Measurements from ENCODE around the gene PEX11G. TPM values are rescaled to one million over a fixed set of nuclear protein-coding genes. Genes with fewer than 3 reads are reported as not detected.

Gene PEX11G
- total and polyA plus RNA-seq, 8 donors = 3.9 to 8.8 (median 5.5) TPM; not detected in 3

GRCh38 chr19:7478843-7479227, 10.0 kb downstream of the PEX11G start:
- TF ChIP-seq EP300 (IDR thresholded peaks at IDR 0.05) (no peak), POLR2AphosphoS5 (IDR thresholded peaks at IDR 0.05) (no peak), POLR2A (IDR thresholded peaks at IDR 0.05) (no peak)
- TF ChIP-seq, protein P1, sequence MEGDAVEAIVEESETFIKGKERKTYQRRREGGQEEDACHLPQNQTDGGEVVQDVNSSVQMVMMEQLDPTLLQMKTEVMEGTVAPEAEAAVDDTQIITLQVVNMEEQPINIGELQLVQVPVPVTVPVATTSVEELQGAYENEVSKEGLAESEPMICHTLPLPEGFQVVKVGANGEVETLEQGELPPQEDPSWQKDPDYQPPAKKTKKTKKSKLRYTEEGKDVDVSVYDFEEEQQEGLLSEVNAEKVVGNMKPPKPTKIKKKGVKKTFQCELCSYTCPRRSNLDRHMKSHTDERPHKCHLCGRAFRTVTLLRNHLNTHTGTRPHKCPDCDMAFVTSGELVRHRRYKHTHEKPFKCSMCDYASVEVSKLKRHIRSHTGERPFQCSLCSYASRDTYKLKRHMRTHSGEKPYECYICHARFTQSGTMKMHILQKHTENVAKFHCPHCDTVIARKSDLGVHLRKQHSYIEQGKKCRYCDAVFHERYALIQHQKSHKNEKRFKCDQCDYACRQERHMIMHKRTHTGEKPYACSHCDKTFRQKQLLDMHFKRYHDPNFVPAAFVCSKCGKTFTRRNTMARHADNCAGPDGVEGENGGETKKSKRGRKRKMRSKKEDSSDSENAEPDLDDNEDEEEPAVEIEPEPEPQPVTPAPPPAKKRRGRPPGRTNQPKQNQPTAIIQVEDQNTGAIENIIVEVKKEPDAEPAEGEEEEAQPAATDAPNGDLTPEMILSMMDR (IDR thresholded peaks at IDR 0.05) = no peak
- intact Hi-C loops (cut with DNase I; ENCODE audit: low total_unique reads) = no loop called here

DNA sequence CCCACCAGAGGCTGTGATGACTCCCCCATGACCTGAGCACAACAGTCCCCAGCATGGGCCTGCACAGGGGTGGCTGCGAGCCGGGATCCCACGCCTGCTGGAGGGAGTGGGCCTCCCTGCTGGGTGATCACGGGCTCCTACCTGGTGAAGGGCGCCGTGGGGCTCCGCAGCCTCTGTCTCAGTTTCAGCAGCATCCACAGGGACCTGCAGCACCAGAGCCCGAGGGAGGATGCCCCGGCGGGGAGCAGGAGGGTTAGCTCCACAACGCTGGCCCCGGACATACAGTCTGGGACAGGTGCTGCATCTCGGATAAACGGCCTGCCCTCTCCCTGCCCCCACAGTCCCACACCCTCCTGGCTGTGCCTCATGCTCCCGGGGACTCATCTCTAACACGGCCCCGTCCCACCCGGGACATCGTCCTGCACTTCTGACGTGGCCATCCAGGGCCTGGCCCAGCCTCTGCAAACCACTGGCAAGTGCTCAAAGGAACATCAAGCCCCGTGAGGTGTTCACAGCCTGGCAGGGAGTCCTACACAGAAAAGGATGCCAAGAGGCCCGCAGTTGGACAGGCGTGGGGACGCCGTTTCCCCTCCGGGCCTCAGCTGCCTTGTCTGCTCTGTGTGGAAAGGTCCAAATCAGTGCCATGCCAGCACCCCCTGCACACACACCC, 10.5 kb downstream of the PEX11G start:
- no peaks in the 10 kb centered on the region for H3K27me3 ChIP-seq
- peaks cover 0 to 4% (median 1%) of the 10 kb centered on the region in 4 donors for H3K36me3 ChIP-seq
- no peak overlapping the region for H3K27ac ChIP-seq
- H3K4me3 ChIP-seq = no peak overlapping the region
- peaks cover 2 to 20% (median 10%) of the 10 kb centered on the region in 4 donors for H3K4me1 ChIP-seq
- no peak for DNase-seq
- TF ChIP-seq EP300 (IDR thresholded peaks at IDR 0.05) = no peak
- TF ChIP-seq, protein P1 (IDR thresholded peaks at IDR 0.05) = no peak
- no peak for TF ChIP-seq POLR2AphosphoS5 (IDR thresholded peaks at IDR 0.05)
- TF ChIP-seq POLR2A (IDR thresholded peaks at IDR 0.05) = no peak
- whole genome bisulfite sequencing, 5 donors = 43 to 78% (median 74%) methylated on average over 10 to 26 of the region's 26 CpGs
- intact Hi-C loops (cut with DNase I; ENCODE audit: low total_unique reads) = no loop called here
- no peaks in the 10 kb centered on the region for H3K9me3 ChIP-seq

More at GRCh38 chr19:7478843-7479227, 10.0 kb downstream of the PEX11G start:
- Histone ChIP-seq H3K27ac (no peak overlapping the region), H3K4me1 (peaks cover 3 to 23% (median 14%) of the 10 kb centered on the region in 4 donors), H3K27me3 (no peaks in the 10 kb centered on the region), H3K9me3 (no peaks in the 10 kb centered on the region), H3K36me3 (peaks cover 0 to 4% (median 1%) of the 10 kb centered on the region in 4 donors), H3K4me3 (no peak overlapping the region)
- no peak for DNase-seq
- 82 to 89% (median 88%) methylated on average over 7 to 9 of the region's 9 CpGs for WGBS, 5 donors

DNA sequence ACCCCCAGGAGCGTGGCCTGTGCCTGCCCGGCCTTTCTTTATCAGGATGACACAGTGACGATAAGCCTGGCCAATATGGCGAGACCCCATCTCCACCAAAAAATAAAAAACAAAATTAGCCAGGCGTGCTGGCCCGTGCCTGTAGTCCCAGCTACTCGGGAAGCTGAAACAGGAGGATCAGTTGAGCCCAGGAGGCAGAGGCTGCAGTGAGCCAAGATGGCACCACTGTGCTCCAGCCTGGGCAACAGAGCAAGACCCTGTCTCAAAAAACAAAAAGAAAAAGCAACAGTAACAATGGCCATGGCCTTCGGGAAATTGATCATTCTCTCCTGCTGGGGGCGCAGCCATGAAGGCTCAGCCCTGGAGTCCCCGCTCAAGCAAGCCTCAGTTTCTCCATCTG, 11.1 kb downstream of the PEX11G start:
- Histone ChIP-seq H3K4me3 (no peak overlapping the region), H3K27me3 (no peaks in the 10 kb centered on the region), H3K36me3 (peaks cover 0 to 5% (median 4%) of the 10 kb centered on the region in 4 donors), H3K9me3 (no peaks in the 10 kb centered on the region), H3K27ac (no peak overlapping the region), H3K4me1 (peaks cover 0 to 15% (median 5%) of the 10 kb centered on the region in 4 donors)
- intact Hi-C loops (cut with DNase I; ENCODE audit: low total_unique reads) = no loop called here
- TF ChIP-seq POLR2AphosphoS5 (IDR thresholded peaks at IDR 0.05) (no peak), POLR2A (IDR thresholded peaks at IDR 0.05) (no peak), EP300 (IDR thresholded peaks at IDR 0.05) (no peak)
- TF ChIP-seq, protein P1 (IDR thresholded peaks at IDR 0.05) = no peak
- DNase-seq = no peak
- WGBS, 5 donors = 82 to 89% (median 86%) methylated on average over 10 of the region's 10 CpGs

GRCh38 chr19:7476777-7477494, 11.9 kb downstream of the PEX11G start:
- Histone ChIP-seq H3K9me3 (no peaks in the 10 kb centered on the region), H3K27me3 (no peaks in the 10 kb centered on the region), H3K36me3 (peaks cover 4 to 14% (median 11%) of the 10 kb centered on the region in 4 donors), H3K4me1 (peaks cover 0 to 11% (median 0%) of the 10 kb centered on the region in 4 donors), H3K4me3 (no peak overlapping the region), H3K27ac (no peak overlapping the region)
- 68 to 86% (median 81%) methylated on average over 6 to 35 of the region's 35 CpGs for WGBS, 5 donors
- intact Hi-C loops (cut with DNase I; ENCODE audit: low total_unique reads) = no loop called here
- DNase-seq = no peak
- TF ChIP-seq POLR2AphosphoS5 (IDR thresholded peaks at IDR 0.05) (no peak), POLR2A (IDR thresholded peaks at IDR 0.05) (no peak), EP300 (IDR thresholded peaks at IDR 0.05) (no peak)
- TF ChIP-seq, protein P1 (IDR thresholded peaks at IDR 0.05) = no peak
